OCI-LY3 (cell line): ENCODE results near the gene OTUD5.

Experiments used
- H2AFZ ChIP-seq: fragments of 200-600, 300-600 bp; shearing (Covaris generic); 2 replicates; pipeline ENCODE4 v1.6.0; 2014; ENCODE audit warnings: antibody characterized with exemption, low read depth, low read length
- H3K27ac ChIP-seq: fragments of 200-600, 300-600 bp; sonication (generic); 2 replicates; pipeline ENCODE4 v1.5.1; 2014; ENCODE audit warnings: mild to moderate bottlenecking, low read length, moderate library complexity, mixed read lengths
- H3K27me3 ChIP-seq: fragments of 200-600, 300-600 bp; sonication (generic); 2 replicates; pipeline ENCODE4 v1.6.1; 2014; ENCODE audit warnings: low read depth, low read length, mixed read lengths
- H3K36me3 ChIP-seq: fragments of 200-600, 300-600 bp; sonication (generic); replicated peaks from 2 replicates; pipeline ENCODE3; 2014; ENCODE audit warnings: low read depth, low read length, mixed read lengths
- H3K4me1 ChIP-seq: fragments of 300-600, 200-600 bp; sonication (generic); 2 replicates; pipeline ENCODE4 v1.6.1; 2014; ENCODE audit warnings: low read length, mixed read lengths
- H3K4me2 ChIP-seq: fragments of 200-600, 300-600 bp; sonication (generic); 2 replicates; pipeline ENCODE4 v1.6.1; 2014; ENCODE audit warnings: low read length, mixed read lengths
- H3K4me3 ChIP-seq: fragments of 300-600, 200-600 bp; sonication (generic); 2 replicates; pipeline ENCODE4 v1.5.1; 2014; ENCODE audit warnings: antibody characterized with exemption, mild to moderate bottlenecking, low read length, moderate library complexity
- H3K79me2 ChIP-seq: fragments of 300-600, 200-600 bp; shearing (Covaris generic); 2 replicates; pipeline ENCODE4 v1.6.1; 2014; ENCODE audit warnings: mild to moderate bottlenecking, low read length, mixed read lengths
- H3K9ac ChIP-seq: fragments of 300-600, 200-600 bp; shearing (Covaris generic); 2 replicates; pipeline ENCODE4 v1.6.0; 2014; ENCODE audit warnings: mild to moderate bottlenecking, low read length, moderate library complexity
- H3K9me3 ChIP-seq: fragments of 200-600, 300-600 bp; shearing (Covaris generic); 2 replicates; pipeline ENCODE4 v1.6.1; 2014; ENCODE audit warnings: low read length, mixed read lengths; ENCODE audit not compliant: insufficient read depth
- H4K20me1 ChIP-seq: fragments of 200-600, 300-600 bp; sonication (generic); 2 replicates; pipeline ENCODE4 v1.6.1; 2016; ENCODE audit warnings: low read length, mixed read lengths; ENCODE audit not compliant: insufficient read depth
- CTCF ChIP-seq: fragments of 200-600, 300-600 bp; sonication (generic); IDR thresholded peaks from 2 replicates; pipeline ENCODE4 v1.5.1; 2014; ENCODE audit warnings: antibody characterized with exemption, low read length, low read depth
- EZH2phosphoT487 ChIP-seq: fragments of 200-600 bp; shearing (Covaris generic); IDR thresholded peaks from 2 replicates; pipeline ENCODE4 v1.6.1; 2018; ENCODE audit warnings: antibody characterized with exemption, mixed run types, low read depth

The OTUD5 gene

GRCh38 chrX:48969471-48969870 is 12.1 kb upstream of the OTUD5 start:
- TF ChIP-seq CTCF (no peak), EZH2phosphoT487 (no peak)
- H4K20me1 ChIP-seq = no peaks in the 10 kb centered on the region

GRCh38 chrX:48968377-48968776 is 11.0 kb upstream of the OTUD5 start:
- H3K27ac ChIP-seq = no peak overlapping the region
- H3K4me2 ChIP-seq = no peak overlapping the region
- TF ChIP-seq CTCF = no peak
- no peak for TF ChIP-seq EZH2phosphoT487
- no peaks in the 10 kb centered on the region for H4K20me1 ChIP-seq
- H3K4me3 ChIP-seq = no peak overlapping the region
- H3K9ac ChIP-seq = no peak overlapping the region
- no peaks in the 10 kb centered on the region for H3K79me2 ChIP-seq
- H3K27me3 ChIP-seq = no peaks in the 10 kb centered on the region
- no peaks in the 10 kb centered on the region for H3K9me3 ChIP-seq
- H3K4me1 ChIP-seq = peaks cover 4% of the 10 kb centered on the region; the same call in 1 of the 2 replicates
- H2AFZ ChIP-seq = no peak overlapping the region
- H3K36me3 ChIP-seq = no peaks in the 10 kb centered on the region

More at GRCh38 chrX:48969471-48969870, 12.1 kb upstream of the OTUD5 start:
- Histone ChIP-seq H3K9ac (no peak overlapping the region), H3K36me3 (no peaks in the 10 kb centered on the region), H3K27ac (no peak overlapping the region), H3K4me2 (no peak overlapping the region), H3K79me2 (no peaks in the 10 kb centered on the region), H3K4me1 (no peaks in the 10 kb centered on the region), H3K27me3 (no peaks in the 10 kb centered on the region), H3K9me3 (no peaks in the 10 kb centered on the region), H2AFZ (no peak overlapping the region), H3K4me3 (no peak overlapping the region)

DNA sequence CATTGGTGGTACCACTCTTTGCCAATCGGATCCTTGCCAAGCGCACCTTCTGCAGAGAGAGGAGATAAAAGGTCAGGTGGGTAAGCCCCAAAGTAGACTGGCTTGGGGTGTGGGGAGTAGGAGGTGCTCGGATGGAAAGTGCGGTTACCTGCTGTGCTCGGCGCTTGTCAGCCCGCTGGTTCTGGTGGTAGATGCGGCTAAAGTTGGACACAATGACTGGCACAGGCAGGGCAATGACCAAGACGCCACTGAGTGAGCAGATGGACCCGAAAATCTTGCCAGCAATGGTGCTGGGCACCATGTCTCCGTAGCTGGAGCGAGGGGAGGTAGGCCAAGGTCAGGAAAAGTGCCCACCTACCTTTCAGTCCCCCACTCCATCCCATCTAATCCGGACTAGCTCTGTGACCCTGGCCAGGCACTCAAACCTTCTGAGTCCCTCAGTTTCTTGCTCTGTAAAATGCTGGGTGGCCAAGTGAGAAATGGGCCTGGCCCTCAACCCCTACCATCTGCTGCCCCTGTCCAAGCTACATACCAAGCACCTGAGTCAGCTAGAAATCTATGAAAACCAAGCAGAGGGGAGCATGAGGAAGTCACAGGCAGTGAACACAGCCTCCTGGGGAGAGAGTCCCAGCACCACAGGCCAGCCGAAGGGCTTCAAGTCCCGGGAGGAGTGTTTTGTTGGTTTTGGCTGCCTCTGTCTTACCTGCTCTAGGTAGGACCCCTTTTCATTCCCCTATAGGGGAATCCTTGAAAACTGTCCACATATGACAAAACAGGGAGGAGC is 9.6 kb upstream of the OTUD5 start:
- Histone ChIP-seq H4K20me1 (no peaks in the 10 kb centered on the region), H2AFZ (no peak overlapping the region)

GRCh38 chrX:48965959-48966358 is 8.6 kb upstream of the OTUD5 start:
- H3K4me1 ChIP-seq = peaks cover 15% of the 10 kb centered on the region
- H3K36me3 ChIP-seq = no peaks in the 10 kb centered on the region
- TF ChIP-seq EZH2phosphoT487 = no peak
- no peak for TF ChIP-seq CTCF
- no peak overlapping the region for H3K4me2 ChIP-seq
- H3K4me3 ChIP-seq = no peak overlapping the region
- H3K79me2 ChIP-seq = no peaks in the 10 kb centered on the region
- H3K27me3 ChIP-seq = no peaks in the 10 kb centered on the region
- no peak overlapping the region for H3K9ac ChIP-seq
- no peak overlapping the region for H2AFZ ChIP-seq
- no peaks in the 10 kb centered on the region for H3K9me3 ChIP-seq
- no peak overlapping the region for H3K27ac ChIP-seq
- H4K20me1 ChIP-seq = no peaks in the 10 kb centered on the region

More for the DNA sequence above, 9.6 kb upstream of the OTUD5 start:
- Histone ChIP-seq H3K4me1 (peaks cover 12% of the 10 kb centered on the region), H3K79me2 (no peaks in the 10 kb centered on the region), H3K4me2 (no peak overlapping the region), H3K27me3 (no peaks in the 10 kb centered on the region), H3K36me3 (no peaks in the 10 kb centered on the region), H3K9me3 (no peaks in the 10 kb centered on the region), H3K4me3 (no peak overlapping the region), H3K27ac (no peak overlapping the region), H3K9ac (no peak overlapping the region)
- TF ChIP-seq CTCF (no peak), EZH2phosphoT487 (no peak)
